Jurkat, Clone E6-1 (cell line): ENCODE data around the gene MOV10.

ENCODE experiments used
- DNase-seq: peaks from one replicate; pipeline ENCODE4 v3.0.0-alpha.2; 2011; ENCODE audit warnings: low read depth, low spot score
- H3K4me3 ChIP-seq: 2 replicates; pipeline ENCODE4 v1.5.1; 2011; ENCODE audit warnings: mild to moderate bottlenecking, low read length, control low read depth, moderate library complexity

Gene MOV10

GRCh38 chr1:112696578-112697314 lies 22.3 kb downstream of the MOV10 start:
- no peak overlapping the region for H3K4me3 ChIP-seq
- DNase-seq = no peak

GRCh38 chr1:112697781-112698201 lies 23.3 kb downstream of the MOV10 start:
- H3K4me3 ChIP-seq = no peak overlapping the region
- no peak for DNase-seq

- no peak overlapping the region for H3K4me3 ChIP-seq
- no peak for DNase-seq
Observed at GRCh38 chr1:112698366-112699310, 24.2 kb downstream of the MOV10 start.

GRCh38 chr1:112699425-112700144 lies 25.1 kb downstream of the MOV10 start:
- no peak for DNase-seq
- H3K4me3 ChIP-seq = no peak overlapping the region

GRCh38 chr1:112700290-112701226 lies 26.1 kb downstream of the MOV10 start:
- no peak overlapping the region for H3K4me3 ChIP-seq
- DNase-seq = peak; percentile 70

- no peak overlapping the region for H3K4me3 ChIP-seq
- DNase-seq = no peak
Observed at GRCh38 chr1:112701227-112702066, 27.0 kb downstream of the MOV10 start.

- H3K4me3 ChIP-seq = no peak overlapping the region
- DNase-seq = no peak
Observed at GRCh38 chr1:112702067-112702395, 27.6 kb downstream of the MOV10 start.

GRCh38 chr1:112702420-112703261 lies 28.2 kb downstream of the MOV10 start:
- no peak overlapping the region for H3K4me3 ChIP-seq
- no peak for DNase-seq

GRCh38 chr1:112703706-112704105 lies 29.2 kb downstream of the MOV10 start:
- H3K4me3 ChIP-seq = no peak overlapping the region; the same call in 1 of the 2 replicates
- no peak for DNase-seq

GRCh38 chr1:112704391-112704933 lies 30.0 kb downstream of the MOV10 start:
- no peak for DNase-seq
- H3K4me3 ChIP-seq = peak overlapping the region; percentile 74

- peak overlapping the region; percentile 74 for H3K4me3 ChIP-seq
- peak; percentile 96 for DNase-seq
Observed at GRCh38 chr1:112704934-112705627, 30.6 kb downstream of the MOV10 start.

GRCh38 chr1:112706505-112707220 lies 32.2 kb downstream of the MOV10 start, which contains the start of gene RHOC:
Gene RHOC, minus strand, starts transcription at chr1:112707127. Its CDS starts 3,328 bp downstream, at chr1:112703799.
- no peak for DNase-seq
- peak within 1 kb of the TSS; percentile 74 for H3K4me3 ChIP-seq

- peak; percentile 49 for DNase-seq
- peak overlapping the region; percentile 56 for H3K4me3 ChIP-seq
Observed at GRCh38 chr1:112707221-112708001, 33.0 kb downstream of the MOV10 start.

- no peak for DNase-seq
- H3K4me3 ChIP-seq = no peak overlapping the region
Observed at GRCh38 chr1:112708002-112708448, 33.6 kb downstream of the MOV10 start.

GRCh38 chr1:112708489-112708888 lies 34.0 kb downstream of the MOV10 start:
- no peak for DNase-seq

More at GRCh38 chr1:112708489-112708888, 34.0 kb downstream of the MOV10 start:
- no peak overlapping the region for H3K4me3 ChIP-seq
